Panc1 (cell line): Measurements from ENCODE around the gene TANGO2. TPM values are rescaled to one million over a fixed set of nuclear protein-coding genes. Genes with fewer than 3 reads are reported as not detected.

Source experiments
- ATAC-seq: fragments of 200-7000 bp; cut with Tn5 transposase; 2 replicates; pipeline ENCODE4 v1.9.1; 2020; ENCODE audit warnings: mild to moderate bottlenecking, moderate library complexity
- BruUV-seq: library from RNA; stranded (reverse); fragments of 400-500 nt; replicated peaks from 2 replicates; lab custom pipeline; 2021; lab: Mats Ljungman, UMichigan
- CTCF ChIA-PET: fragments of 300-600 bp; sonication (Branson Sonifier 250); formaldehyde crosslinking; loops from one replicate; lab custom pipeline; 2022; ENCODE audit warnings: antibody characterized with exemption; lab: Charles Lee
- POLR2A ChIA-PET: fragments of 300-600 bp; sonication (Branson Sonifier 250); formaldehyde crosslinking; loops from one replicate; lab custom pipeline; 2022; ENCODE audit warnings: antibody characterized with exemption; lab: Charles Lee
- DNase-seq: peaks from one replicate; pipeline ENCODE4 v3.0.0-alpha.2; 2010; ENCODE audit warnings: low read depth, low spot score
- H3K27ac ChIP-seq: 2 replicates; pipeline ENCODE4 v1.5.1; 2011; ENCODE audit warnings: mild to moderate bottlenecking, low read length, inconsistent platforms
- H3K27me3 ChIP-seq: fragments of 200-500 bp; sonication (Bioruptor generic); 2 replicates; pipeline ENCODE4 v1.6.0; 2014; ENCODE audit warnings: low read length, inconsistent platforms; ENCODE audit not compliant: control insufficient read depth, insufficient read depth
- H3K36me3 ChIP-seq: fragments of 200-500 bp; sonication (Bioruptor generic); 2 replicates; pipeline ENCODE4 v1.5.1; 2014; ENCODE audit warnings: inconsistent platforms, mild to moderate bottlenecking, low read length, moderate library complexity; ENCODE audit not compliant: control insufficient read depth, insufficient read depth
- H3K4me1 ChIP-seq: 2 replicates; pipeline ENCODE4 v1.5.1; 2011; ENCODE audit warnings: inconsistent platforms, mild to moderate bottlenecking, low read length, moderate library complexity; ENCODE audit not compliant: control insufficient read depth, insufficient read depth
- H3K4me3 ChIP-seq, 2 experiments: 2 replicates each; pipeline ENCODE4 v1.5.1; 2011 to 2012; ENCODE audit warnings: low read depth in 2 of 2, low read length in 2 of 2, mild to moderate bottlenecking in 2 of 2, inconsistent platforms in 1 of 2, moderate library complexity in 1 of 2
- H3K9me3 ChIP-seq: fragments of 200-500 bp; sonication (Bioruptor generic); 2 replicates; pipeline ENCODE4 v1.5.1; 2014; ENCODE audit warnings: low read depth, mild to moderate bottlenecking, inconsistent platforms, low read length, moderate library complexity; ENCODE audit not compliant: control insufficient read depth, insufficient read depth
- POLR2AphosphoS5 ChIP-seq: IDR thresholded peaks from 2 replicates; pipeline ENCODE4 v1.6.1; 2012; ENCODE audit warnings: mild to moderate bottlenecking, low read depth, low read length, moderate library complexity
- SIN3A ChIP-seq: IDR thresholded peaks from 2 replicates; pipeline ENCODE4 v1.6.1; 2012; ENCODE audit warnings: low read depth, mild to moderate bottlenecking, low read length, moderate library complexity, borderline replicate concordance; ENCODE audit not compliant: insufficient read depth
- TCF7L2 ChIP-seq: IDR thresholded peaks from 2 replicates; pipeline ENCODE4 v1.6.1; 2011; ENCODE audit warnings: mild to moderate bottlenecking, low read depth, low read length, inconsistent platforms
- in situ Hi-C: cut with HindIII; loops from 2 replicates; pipeline ENCODE4 v1.10.0; 2016; ENCODE audit warnings: low sequenced_read_pairs, low pct_unique_long_range_greater_than_20kb
- intact Hi-C: fragments of 100-400 bp; cut with micrococcal nuclease; formaldehyde crosslinking; loops from one replicate; pipeline ENCODE4 v1.10.0; 2022; ENCODE audit not compliant: unreplicated experiment
- total RNA-seq: library from RNA; stranded (reverse); gene quantifications from one replicate; pipeline ENCODE4 v1.2.1, GENCODE V29; 2021; ENCODE audit not compliant: unreplicated experiment
- TF ChIP-seq, protein P1 (sequence below), 2 experiments: IDR thresholded peaks; 2 replicates each; pipeline ENCODE4 v1.6.1; 2011 to 2012; ENCODE audit warnings: low read depth in 2 of 2, control low read depth in 1 of 2, low read length in 1 of 2, mild to moderate bottlenecking in 1 of 2, moderate library complexity in 1 of 2; ENCODE audit not compliant: insufficient read depth in 1 of 2
- TF ChIP-seq, protein P2 (sequence below): fragments of 450-650 bp; IDR thresholded peaks from 2 replicates; pipeline ENCODE4 v1.5.1; 2017; ENCODE audit warnings: mild to moderate bottlenecking

TANGO2 gene
- total RNA-seq, 1 experiment from 2014 or later = 32.2 TPM

DNA sequence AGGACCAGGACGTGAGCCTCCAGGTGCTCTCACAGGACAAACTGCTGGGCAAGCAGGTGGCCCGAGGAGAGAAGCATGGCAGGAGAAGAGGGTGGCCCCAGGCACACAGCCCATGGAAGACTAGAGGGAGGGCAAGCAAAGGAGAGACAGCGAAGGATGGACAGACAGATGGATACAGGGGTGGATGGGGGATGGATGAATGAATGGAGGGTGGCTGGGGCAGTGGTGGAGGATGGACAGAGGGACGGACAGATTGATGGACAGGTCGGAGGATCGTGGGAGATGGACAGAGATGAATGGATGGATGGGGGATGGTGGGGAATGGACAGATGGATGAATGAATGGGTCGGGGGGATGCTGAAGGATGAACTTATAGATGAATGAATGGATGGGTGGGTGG, 27.0 kb upstream of the TANGO2 start:
- CTCF ChIA-PET = no interaction called here
- ATAC-seq (no peak), DNase-seq (no peak)
- no peak overlapping the region for H3K27ac ChIP-seq
- H3K9me3 ChIP-seq = no peaks in the 10 kb centered on the region
- no peaks in the 10 kb centered on the region for H3K4me1 ChIP-seq
- H3K36me3 ChIP-seq = no peaks in the 10 kb centered on the region
- H3K4me3 ChIP-seq = no peak overlapping the region
- TF ChIP-seq, protein P1, sequence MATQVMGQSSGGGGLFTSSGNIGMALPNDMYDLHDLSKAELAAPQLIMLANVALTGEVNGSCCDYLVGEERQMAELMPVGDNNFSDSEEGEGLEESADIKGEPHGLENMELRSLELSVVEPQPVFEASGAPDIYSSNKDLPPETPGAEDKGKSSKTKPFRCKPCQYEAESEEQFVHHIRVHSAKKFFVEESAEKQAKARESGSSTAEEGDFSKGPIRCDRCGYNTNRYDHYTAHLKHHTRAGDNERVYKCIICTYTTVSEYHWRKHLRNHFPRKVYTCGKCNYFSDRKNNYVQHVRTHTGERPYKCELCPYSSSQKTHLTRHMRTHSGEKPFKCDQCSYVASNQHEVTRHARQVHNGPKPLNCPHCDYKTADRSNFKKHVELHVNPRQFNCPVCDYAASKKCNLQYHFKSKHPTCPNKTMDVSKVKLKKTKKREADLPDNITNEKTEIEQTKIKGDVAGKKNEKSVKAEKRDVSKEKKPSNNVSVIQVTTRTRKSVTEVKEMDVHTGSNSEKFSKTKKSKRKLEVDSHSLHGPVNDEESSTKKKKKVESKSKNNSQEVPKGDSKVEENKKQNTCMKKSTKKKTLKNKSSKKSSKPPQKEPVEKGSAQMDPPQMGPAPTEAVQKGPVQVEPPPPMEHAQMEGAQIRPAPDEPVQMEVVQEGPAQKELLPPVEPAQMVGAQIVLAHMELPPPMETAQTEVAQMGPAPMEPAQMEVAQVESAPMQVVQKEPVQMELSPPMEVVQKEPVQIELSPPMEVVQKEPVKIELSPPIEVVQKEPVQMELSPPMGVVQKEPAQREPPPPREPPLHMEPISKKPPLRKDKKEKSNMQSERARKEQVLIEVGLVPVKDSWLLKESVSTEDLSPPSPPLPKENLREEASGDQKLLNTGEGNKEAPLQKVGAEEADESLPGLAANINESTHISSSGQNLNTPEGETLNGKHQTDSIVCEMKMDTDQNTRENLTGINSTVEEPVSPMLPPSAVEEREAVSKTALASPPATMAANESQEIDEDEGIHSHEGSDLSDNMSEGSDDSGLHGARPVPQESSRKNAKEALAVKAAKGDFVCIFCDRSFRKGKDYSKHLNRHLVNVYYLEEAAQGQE (IDR thresholded peaks at IDR 0.05; ENCODE audit: insufficient read depth in 1 of 2, low read depth in 2 of 2, low read length in 1 of 2) = no peak
- no peak for TF ChIP-seq SIN3A
- no peak for TF ChIP-seq POLR2AphosphoS5
- TF ChIP-seq, protein P2, sequence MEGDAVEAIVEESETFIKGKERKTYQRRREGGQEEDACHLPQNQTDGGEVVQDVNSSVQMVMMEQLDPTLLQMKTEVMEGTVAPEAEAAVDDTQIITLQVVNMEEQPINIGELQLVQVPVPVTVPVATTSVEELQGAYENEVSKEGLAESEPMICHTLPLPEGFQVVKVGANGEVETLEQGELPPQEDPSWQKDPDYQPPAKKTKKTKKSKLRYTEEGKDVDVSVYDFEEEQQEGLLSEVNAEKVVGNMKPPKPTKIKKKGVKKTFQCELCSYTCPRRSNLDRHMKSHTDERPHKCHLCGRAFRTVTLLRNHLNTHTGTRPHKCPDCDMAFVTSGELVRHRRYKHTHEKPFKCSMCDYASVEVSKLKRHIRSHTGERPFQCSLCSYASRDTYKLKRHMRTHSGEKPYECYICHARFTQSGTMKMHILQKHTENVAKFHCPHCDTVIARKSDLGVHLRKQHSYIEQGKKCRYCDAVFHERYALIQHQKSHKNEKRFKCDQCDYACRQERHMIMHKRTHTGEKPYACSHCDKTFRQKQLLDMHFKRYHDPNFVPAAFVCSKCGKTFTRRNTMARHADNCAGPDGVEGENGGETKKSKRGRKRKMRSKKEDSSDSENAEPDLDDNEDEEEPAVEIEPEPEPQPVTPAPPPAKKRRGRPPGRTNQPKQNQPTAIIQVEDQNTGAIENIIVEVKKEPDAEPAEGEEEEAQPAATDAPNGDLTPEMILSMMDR = no peak
- TF ChIP-seq TCF7L2 = no peak
- H3K27me3 ChIP-seq = no peaks in the 10 kb centered on the region
- in situ Hi-C loops (no loop called here), intact Hi-C loops (no loop called here)
- BruUV-seq = no TSS peak
- POLR2A ChIA-PET = no interaction called here

DNA sequence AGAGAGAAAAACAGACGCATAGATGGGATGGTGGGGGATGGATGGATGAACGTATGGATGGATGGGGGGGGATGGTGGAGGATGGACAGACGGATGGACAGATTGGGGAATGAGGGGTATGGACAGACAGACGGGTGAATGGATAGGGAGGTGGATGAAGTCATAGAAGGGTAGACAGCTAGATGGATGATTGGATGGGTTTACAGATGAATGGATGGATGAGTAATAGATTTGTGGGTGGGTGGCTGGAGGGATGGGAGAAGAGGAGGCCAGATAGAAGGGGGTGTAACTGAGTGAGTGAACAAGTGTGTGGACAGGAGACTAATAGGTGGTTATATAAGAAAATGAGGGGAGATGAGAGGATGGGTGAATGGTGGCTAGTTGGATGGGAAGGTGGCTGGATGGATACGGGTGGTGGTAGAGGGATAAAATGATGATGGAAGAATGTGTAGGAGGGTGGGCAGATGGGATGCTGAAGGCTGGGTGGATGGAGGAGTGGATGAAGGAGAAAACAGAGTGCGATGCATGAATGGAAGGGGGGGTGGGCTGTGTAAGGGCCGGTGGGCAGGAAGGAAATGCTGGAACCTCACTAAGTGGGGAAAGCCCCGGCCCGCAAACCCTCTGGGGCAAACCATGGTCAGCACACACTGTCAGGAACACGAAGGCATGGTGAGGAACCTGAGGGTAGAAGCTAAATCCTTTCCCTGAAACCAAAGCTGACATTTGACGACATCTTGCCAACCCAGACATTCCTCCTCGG, 25.9 kb upstream of the TANGO2 start:
- H3K27ac ChIP-seq = no peak overlapping the region
- no peaks in the 10 kb centered on the region for H3K36me3 ChIP-seq
- intact Hi-C loops = no loop called here
- ChIA-PET POLR2A (no interaction called here), CTCF (no interaction called here)
- TF ChIP-seq, protein P2 = no peak
- TF ChIP-seq, protein P1 (IDR thresholded peaks at IDR 0.05; ENCODE audit: insufficient read depth in 1 of 2, low read depth in 2 of 2, low read length in 1 of 2) = no peak
- no peak for TF ChIP-seq SIN3A
- TF ChIP-seq POLR2AphosphoS5 = no peak
- TF ChIP-seq TCF7L2 = no peak
- no peak for DNase-seq
- no peaks in the 10 kb centered on the region for H3K27me3 ChIP-seq
- in situ Hi-C loops = no loop called here
- BruUV-seq = no TSS peak
- no peak for ATAC-seq
- H3K4me3 ChIP-seq = no peak overlapping the region
- no peaks in the 10 kb centered on the region for H3K9me3 ChIP-seq
- H3K4me1 ChIP-seq = 0 out of 2 replicates have a peak, but pooled peaks cover 3% of the 10 kb centered on the region
